22Rv1 (cell line): ENCODE results near the gene CDC42BPG.

Experiments used
- ZFX ChIP-seq: fragments of 450-650 bp; IDR thresholded peaks from 2 replicates; pipeline ENCODE4 v1.6.1; 2017; ENCODE audit warnings: antibody characterized with exemption, borderline replicate concordance
- TF ChIP-seq, protein P1 (sequence below): fragments of 450-650 bp; IDR thresholded peaks from 2 replicates; pipeline ENCODE4 v1.5.1; 2017; ENCODE audit warnings: mild to moderate bottlenecking

DNA sequence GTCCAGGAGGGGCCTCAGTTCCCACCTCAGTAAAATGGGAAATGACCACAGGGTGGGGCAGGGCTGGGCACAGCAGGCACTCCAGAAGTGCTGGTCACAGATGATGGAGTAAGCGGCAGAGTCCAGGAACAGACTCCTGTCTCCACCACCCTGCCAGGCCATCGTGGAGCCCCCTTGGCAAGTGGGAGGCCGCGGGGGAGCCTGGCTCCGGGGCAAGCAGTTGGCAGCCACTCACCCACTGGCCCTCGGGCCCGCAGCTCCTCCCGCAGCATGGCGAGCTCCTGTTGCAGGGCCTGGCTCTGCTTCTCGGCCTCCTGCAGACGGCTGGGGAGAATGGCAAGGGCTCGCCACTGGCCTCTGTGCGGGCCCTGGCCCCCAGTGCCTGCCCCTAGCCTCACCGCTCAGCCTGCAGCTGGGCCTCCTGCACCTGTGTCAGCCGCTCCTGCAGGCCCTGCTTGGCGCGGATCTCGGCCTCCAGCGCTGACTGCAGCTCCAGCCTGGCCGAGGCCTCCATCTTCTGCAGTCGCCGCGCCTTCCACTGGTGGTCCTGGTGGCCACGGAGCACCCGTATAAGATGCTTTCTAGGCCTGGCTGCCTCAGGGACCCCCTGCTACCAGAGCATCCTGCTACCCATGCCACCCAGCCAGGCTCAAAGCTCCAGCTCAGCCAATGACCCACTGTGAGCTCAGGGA is 10.3 kb downstream of the CDC42BPG start:
- TF ChIP-seq, protein P1, sequence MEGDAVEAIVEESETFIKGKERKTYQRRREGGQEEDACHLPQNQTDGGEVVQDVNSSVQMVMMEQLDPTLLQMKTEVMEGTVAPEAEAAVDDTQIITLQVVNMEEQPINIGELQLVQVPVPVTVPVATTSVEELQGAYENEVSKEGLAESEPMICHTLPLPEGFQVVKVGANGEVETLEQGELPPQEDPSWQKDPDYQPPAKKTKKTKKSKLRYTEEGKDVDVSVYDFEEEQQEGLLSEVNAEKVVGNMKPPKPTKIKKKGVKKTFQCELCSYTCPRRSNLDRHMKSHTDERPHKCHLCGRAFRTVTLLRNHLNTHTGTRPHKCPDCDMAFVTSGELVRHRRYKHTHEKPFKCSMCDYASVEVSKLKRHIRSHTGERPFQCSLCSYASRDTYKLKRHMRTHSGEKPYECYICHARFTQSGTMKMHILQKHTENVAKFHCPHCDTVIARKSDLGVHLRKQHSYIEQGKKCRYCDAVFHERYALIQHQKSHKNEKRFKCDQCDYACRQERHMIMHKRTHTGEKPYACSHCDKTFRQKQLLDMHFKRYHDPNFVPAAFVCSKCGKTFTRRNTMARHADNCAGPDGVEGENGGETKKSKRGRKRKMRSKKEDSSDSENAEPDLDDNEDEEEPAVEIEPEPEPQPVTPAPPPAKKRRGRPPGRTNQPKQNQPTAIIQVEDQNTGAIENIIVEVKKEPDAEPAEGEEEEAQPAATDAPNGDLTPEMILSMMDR: no peak
- no peak for TF ChIP-seq ZFX
